GM13977 (cell line): ENCODE measurements around the gene SLAMF1.
"Not testable (repeated sequence)": the region's sequence is repeated elsewhere in the genome, so short reads cannot be mapped to it uniquely, and the experiment has no call there.

Experiments
- DNase-seq: peaks from one replicate; pipeline ENCODE4 v3.0.0; 2012; ENCODE audit warnings: low spot score
- CTCF ChIP-seq: IDR thresholded peaks from 2 replicates; pipeline ENCODE4 v1.5.1; 2012; ENCODE audit warnings: mild to moderate bottlenecking, control low read depth; ENCODE audit not compliant: insufficient read depth; ENCODE audit errors: extremely low read depth, missing control alignments
- in situ Hi-C: fragments of 300-500 bp; cut with MboI; formaldehyde crosslinking; loops from one replicate; pipeline ENCODE4 v1.12.0; 2022; ENCODE audit warnings: low sequenced_read_pairs, low pct_unique_long_range_greater_than_20kb, mixed read lengths, inconsistent platforms; ENCODE audit not compliant: unreplicated experiment

The SLAMF1 gene

GRCh38 chr1:160657250-160657781, 10.5 kb upstream of the SLAMF1 start:
- in situ Hi-C loops, result no loop called here
- TF ChIP-seq CTCF, result no peak
- no peak for DNase-seq

DNA sequence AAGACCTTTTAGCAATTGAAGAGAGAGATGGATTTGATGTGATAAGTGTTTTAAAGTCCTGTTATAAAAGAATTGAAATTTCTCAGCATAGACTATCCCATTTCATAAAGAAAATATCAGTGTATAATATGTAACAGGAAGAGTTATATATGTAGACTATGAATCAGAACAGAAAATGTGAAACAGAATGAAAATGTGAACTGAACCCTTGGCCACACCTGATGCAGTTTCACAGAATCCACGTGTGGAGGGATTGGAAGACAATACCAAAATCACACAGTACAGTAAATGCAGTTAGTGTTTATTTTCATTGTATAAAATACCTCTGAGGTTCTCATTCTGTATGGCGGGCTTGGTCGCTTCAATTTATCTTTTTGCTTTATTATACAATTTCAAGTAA, 9.9 kb upstream of the SLAMF1 start:
- DNase-seq, result no peak
- in situ Hi-C loops, result no loop called here
- no peak for TF ChIP-seq CTCF

GRCh38 chr1:160653620-160654016, 6.8 kb upstream of the SLAMF1 start:
- in situ Hi-C loops, result no loop called here
- TF ChIP-seq CTCF, result no peak
- DNase-seq, result no peak

- no peak for TF ChIP-seq CTCF
- in situ Hi-C loops, result no loop called here
- DNase-seq, result no peak
Observed at GRCh38 chr1:160652924-160653619, 6.2 kb upstream of the SLAMF1 start.

DNA sequence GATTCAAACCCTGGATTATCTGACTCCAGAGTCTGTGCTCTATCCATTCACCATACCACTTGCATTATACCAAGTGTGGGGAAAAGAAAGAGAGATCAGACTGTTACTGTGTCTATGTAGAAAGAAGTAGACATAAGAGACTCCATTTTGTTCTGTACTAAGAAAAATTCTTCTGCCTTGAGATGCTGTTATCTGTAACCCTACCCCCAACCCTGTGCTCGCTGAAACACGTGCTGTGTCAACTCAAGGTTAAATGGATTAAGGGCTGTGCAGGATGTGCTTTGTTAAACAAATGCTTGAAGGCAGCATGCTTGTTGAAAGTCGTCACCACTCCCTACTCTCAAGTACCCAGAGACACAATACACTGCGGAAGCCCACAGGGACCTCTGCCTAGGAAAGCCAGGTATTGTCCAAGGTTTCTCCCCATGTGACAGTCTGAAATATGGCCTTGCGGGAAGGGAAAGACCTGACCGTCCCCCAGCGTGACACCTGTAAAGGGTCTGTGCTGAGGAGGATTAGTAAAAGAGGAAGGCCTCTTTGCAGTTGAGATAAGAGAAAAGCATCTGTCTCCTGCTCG, 5.3 kb upstream of the SLAMF1 start:
- DNase-seq, in situ Hi-C loops: not testable (repeated sequence)

- in situ Hi-C loops, result no loop called here
- TF ChIP-seq CTCF, result no peak
- no peak for DNase-seq
Observed at GRCh38 chr1:160651433-160652064, 4.7 kb upstream of the SLAMF1 start.

- DNase-seq, result no peak
- in situ Hi-C loops, result no loop called here
Observed at GRCh38 chr1:160647329-160647720, 481 bp upstream of the SLAMF1 start.

More at GRCh38 chr1:160647329-160647720, 481 bp upstream of the SLAMF1 start:
- no peak for TF ChIP-seq CTCF
